NCI-H1048 (cell line): ENCODE results near the gene UCK1.

Experiments used
- DNase-seq: peaks from one replicate; lab custom pipeline; 2025; lab: John Stamatoyannopoulos, UW

Gene UCK1

GRCh38 chr9:131496844-131497405, 34.1 kb downstream of the UCK1 start:
- DNase-seq = no peak

GRCh38 chr9:131495785-131496184, 35.3 kb downstream of the UCK1 start:
- no peak for DNase-seq

- no peak for DNase-seq
Observed at GRCh38 chr9:131494296-131494870, 36.7 kb downstream of the UCK1 start.

- DNase-seq = no peak
Observed at GRCh38 chr9:131492070-131492469, 39.0 kb downstream of the UCK1 start.

- no peak for DNase-seq
Observed at GRCh38 chr9:131491001-131491710, 39.9 kb downstream of the UCK1 start.

- DNase-seq = no peak
Observed at GRCh38 chr9:131490514-131490913, 40.5 kb downstream of the UCK1 start.

- DNase-seq = no peak
Observed at GRCh38 chr9:131487621-131488031, 43.4 kb downstream of the UCK1 start.

- DNase-seq = no peak
Observed at GRCh38 chr9:131487001-131487400, 44.1 kb downstream of the UCK1 start.

GRCh38 chr9:131485728-131486422, 45.2 kb downstream of the UCK1 start:
- DNase-seq = no peak

GRCh38 chr9:131485206-131485605, 45.9 kb downstream of the UCK1 start:
- DNase-seq = no peak

GRCh38 chr9:131484560-131485185, 46.4 kb downstream of the UCK1 start:
- DNase-seq = no peak

GRCh38 chr9:131484051-131484445, 47.0 kb downstream of the UCK1 start:
- DNase-seq = no peak

- no peak for DNase-seq
Observed at GRCh38 chr9:131483319-131484050, 47.6 kb downstream of the UCK1 start.

- no peak for DNase-seq
Observed at GRCh38 chr9:131482343-131483006, 48.6 kb downstream of the UCK1 start.

GRCh38 chr9:131481441-131482342, 49.4 kb downstream of the UCK1 start:
- DNase-seq = no peak

GRCh38 chr9:131480258-131480657, 50.8 kb downstream of the UCK1 start:
- no peak for DNase-seq

- DNase-seq = no peak
Observed at GRCh38 chr9:131478911-131479310, 52.2 kb downstream of the UCK1 start.

GRCh38 chr9:131478421-131478868, 52.6 kb downstream of the UCK1 start:
- no peak for DNase-seq

GRCh38 chr9:131477816-131478419, 53.1 kb downstream of the UCK1 start:
- no peak for DNase-seq

- no peak for DNase-seq
Observed at GRCh38 chr9:131477367-131477766, 53.7 kb downstream of the UCK1 start.
